Astrocyte (in vitro differentiated cells and primary cell): ENCODE data around the gene LTB4R.

ENCODE experiments used
- EZH2 ChIP-seq: IDR thresholded peaks from 2 replicates; pipeline ENCODE4 v1.6.1; 2012; ENCODE audit warnings: mild to moderate bottlenecking, low read length, inconsistent platforms; ENCODE audit not compliant: insufficient read depth
- TF ChIP-seq, protein P1 (sequence below): IDR thresholded peaks from 2 replicates; pipeline ENCODE4 v1.5.1; 2011; ENCODE audit warnings: low read depth, mild to moderate bottlenecking, inconsistent platforms, low read length, moderate library complexity; ENCODE audit not compliant: insufficient read depth

- TF ChIP-seq, protein P1, sequence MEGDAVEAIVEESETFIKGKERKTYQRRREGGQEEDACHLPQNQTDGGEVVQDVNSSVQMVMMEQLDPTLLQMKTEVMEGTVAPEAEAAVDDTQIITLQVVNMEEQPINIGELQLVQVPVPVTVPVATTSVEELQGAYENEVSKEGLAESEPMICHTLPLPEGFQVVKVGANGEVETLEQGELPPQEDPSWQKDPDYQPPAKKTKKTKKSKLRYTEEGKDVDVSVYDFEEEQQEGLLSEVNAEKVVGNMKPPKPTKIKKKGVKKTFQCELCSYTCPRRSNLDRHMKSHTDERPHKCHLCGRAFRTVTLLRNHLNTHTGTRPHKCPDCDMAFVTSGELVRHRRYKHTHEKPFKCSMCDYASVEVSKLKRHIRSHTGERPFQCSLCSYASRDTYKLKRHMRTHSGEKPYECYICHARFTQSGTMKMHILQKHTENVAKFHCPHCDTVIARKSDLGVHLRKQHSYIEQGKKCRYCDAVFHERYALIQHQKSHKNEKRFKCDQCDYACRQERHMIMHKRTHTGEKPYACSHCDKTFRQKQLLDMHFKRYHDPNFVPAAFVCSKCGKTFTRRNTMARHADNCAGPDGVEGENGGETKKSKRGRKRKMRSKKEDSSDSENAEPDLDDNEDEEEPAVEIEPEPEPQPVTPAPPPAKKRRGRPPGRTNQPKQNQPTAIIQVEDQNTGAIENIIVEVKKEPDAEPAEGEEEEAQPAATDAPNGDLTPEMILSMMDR, result no peak
- no peak for TF ChIP-seq EZH2
Observed at GRCh38 chr14:24329073-24329663, 17.9 kb downstream of the LTB4R start.
